Natural killer cell (primary cell): ENCODE measurements around the gene CORO2B. TPM values are rescaled to one million over a fixed set of nuclear protein-coding genes. Genes with fewer than 3 reads are reported as not detected.

Experiments
- ATAC-seq, 3 donors: fragments of 150-1000 bp in 2 of 3; fragments of 200-7000 bp in 1 of 3; cut with Tn5 transposase; 1 replicate in 1 of 3; 2 replicates in 2 of 3; pipeline ENCODE4 v1.10.0; 2021; ENCODE audit warnings: mild to moderate bottlenecking in 2 of 3, moderate library complexity in 2 of 3
- DNase-seq, 2 donors: peaks; one replicate each; pipeline versions ENCODE4 v3.0.0 to v3.0.0-alpha.2; 2013 to 2021; ENCODE audit warnings: mixed read lengths in 1 of 2
- H3K27ac ChIP-seq: one replicate; pipeline ENCODE4 v1.5.1; 2013; ENCODE audit warnings: mild to moderate bottlenecking, low read length
- H3K27me3 ChIP-seq: one replicate; pipeline ENCODE4 v1.6.1; 2013; ENCODE audit warnings: low read length; ENCODE audit not compliant: control insufficient read depth, insufficient read depth
- H3K36me3 ChIP-seq: one replicate; pipeline ENCODE4 v1.6.1; 2013; ENCODE audit warnings: low read length; ENCODE audit not compliant: control insufficient read depth, insufficient read depth
- H3K4me1 ChIP-seq: one replicate; pipeline ENCODE4 v1.6.1; 2013; ENCODE audit warnings: low read length; ENCODE audit not compliant: control insufficient read depth, insufficient read depth
- H3K4me3 ChIP-seq: one replicate; pipeline ENCODE4 v1.5.1; 2013; ENCODE audit warnings: low read length
- H3K9me3 ChIP-seq: one replicate; pipeline ENCODE4 v1.6.1; 2013; ENCODE audit warnings: low read length; ENCODE audit not compliant: control insufficient read depth, insufficient read depth
- H3K27ac Mint-ChIP-seq, 2 donors: one replicate each; pipeline ENCODE4 v1.8.0; 2022; ENCODE audit warnings: mild to moderate bottlenecking in 2 of 2, mixed read lengths in 2 of 2, moderate library complexity in 1 of 2
- H3K27me3 Mint-ChIP-seq, 2 donors: one replicate each; pipeline ENCODE4 v1.8.0; 2022; ENCODE audit warnings: low read depth in 2 of 2, mixed read lengths in 2 of 2
- H3K36me3 Mint-ChIP-seq: one replicate; pipeline ENCODE4 v1.8.0; 2022; ENCODE audit warnings: mixed read lengths
- H3K4me1 Mint-ChIP-seq, 2 donors: one replicate each; pipeline ENCODE4 v1.8.0; 2022; ENCODE audit warnings: mixed read lengths in 2 of 2
- H3K4me3 Mint-ChIP-seq: one replicate; pipeline ENCODE4 v1.8.0; 2022; ENCODE audit warnings: mild to moderate bottlenecking, moderate library complexity, mixed read lengths
- H3K9me3 Mint-ChIP-seq, 2 donors: one replicate each; pipeline ENCODE4 v1.8.0; 2022; ENCODE audit warnings: mixed read lengths in 2 of 2
- CTCF ChIP-seq: fragments of 200-600 bp; IDR thresholded peaks from one replicate; pipeline ENCODE4 v1.8.0; 2022; ENCODE audit warnings: antibody characterized with exemption
- whole genome bisulfite sequencing: methylation state at CpG from one replicate; pipeline ENCODE4 v1.1.7; 2013; ENCODE audit warnings: missing lambda C conversion rate; ENCODE audit not compliant: insufficient coverage; 5-methylcytosine and 5-hydroxymethylcytosine counted together
- intact Hi-C: fragments of 100-400 bp; cut with micrococcal nuclease; formaldehyde crosslinking; loops from one replicate; pipeline ENCODE4 v1.14.2; 2022
- total RNA-seq, 4 donors: library from RNA; stranded (reverse); fragments of 120-200 nt in 1 of 4; gene quantifications; one replicate each; pipeline versions ENCODE4 v1.2.3 to v1.2.4, GENCODE V29; 2013 to 2022

Gene CORO2B
- total RNA-seq, 3 donors from 2014 or later (not counting 1 experiment from before 2014, with no cell fraction given) = 0.13 TPM; not detected in 2

GRCh38 chr15:68542348-68542747 is 36.4 kb upstream of the CORO2B start:
- Mint-ChIP-seq H3K9me3 (no peaks in the 10 kb centered on the region), H3K4me1 (no peaks in the 10 kb centered on the region), H3K4me3 (no peak overlapping the region), H3K36me3 (no peaks in the 10 kb centered on the region), H3K27ac (no peak overlapping the region), H3K27me3 (peaks cover 5 to 29% of the 10 kb centered on the region in 2 donors)
- Histone ChIP-seq H3K4me3 (no peak overlapping the region), H3K4me1 (no peaks in the 10 kb centered on the region), H3K9me3 (no peaks in the 10 kb centered on the region), H3K27me3 (no peaks in the 10 kb centered on the region), H3K36me3 (no peaks in the 10 kb centered on the region), H3K27ac (no peak overlapping the region)
- intact Hi-C loops = no loop called here
- DNase-seq = no peak
- WGBS = 69% methylated on average over 1 of the region's 1 CpG
- no peak for ATAC-seq
- no peak for TF ChIP-seq CTCF

GRCh38 chr15:68542771-68543164 is 36.0 kb upstream of the CORO2B start:
- peaks cover 5 to 29% of the 10 kb centered on the region in 2 donors for H3K27me3 Mint-ChIP-seq
- H3K9me3 ChIP-seq = no peaks in the 10 kb centered on the region
- no peak for DNase-seq
- no peaks in the 10 kb centered on the region for H3K4me1 ChIP-seq
- TF ChIP-seq CTCF = no peak
- WGBS = 90% methylated on average over 4 of the region's 4 CpGs
- H3K27ac Mint-ChIP-seq = no peak overlapping the region
- H3K9me3 Mint-ChIP-seq = no peaks in the 10 kb centered on the region
- H3K27ac ChIP-seq = no peak overlapping the region
- ATAC-seq = no peak
- no peak overlapping the region for H3K4me3 Mint-ChIP-seq
- H3K4me3 ChIP-seq = no peak overlapping the region
- no peaks in the 10 kb centered on the region for H3K4me1 Mint-ChIP-seq
- H3K36me3 ChIP-seq = no peaks in the 10 kb centered on the region
- no peaks in the 10 kb centered on the region for H3K36me3 Mint-ChIP-seq
- intact Hi-C loops = no loop called here
- H3K27me3 ChIP-seq = no peaks in the 10 kb centered on the region

GRCh38 chr15:68543165-68544008 is 35.4 kb upstream of the CORO2B start:
- H3K27me3 ChIP-seq = no peaks in the 10 kb centered on the region
- H3K36me3 ChIP-seq = no peaks in the 10 kb centered on the region
- no peaks in the 10 kb centered on the region for H3K9me3 ChIP-seq
- no peak for TF ChIP-seq CTCF
- intact Hi-C loops = no loop called here
- no peak overlapping the region for H3K27ac Mint-ChIP-seq
- no peak for DNase-seq
- no peaks in the 10 kb centered on the region for H3K9me3 Mint-ChIP-seq
- H3K36me3 Mint-ChIP-seq = no peaks in the 10 kb centered on the region
- H3K4me1 Mint-ChIP-seq = no peaks in the 10 kb centered on the region
- peaks cover 5 to 29% of the 10 kb centered on the region in 2 donors for H3K27me3 Mint-ChIP-seq
- no peaks in the 10 kb centered on the region for H3K4me1 ChIP-seq
- WGBS = 85% methylated on average over 8 of the region's 8 CpGs
- no peak overlapping the region for H3K4me3 Mint-ChIP-seq
- H3K27ac ChIP-seq = no peak overlapping the region
- no peak overlapping the region for H3K4me3 ChIP-seq
- no peak for ATAC-seq

- Histone ChIP-seq H3K4me3 (no peak overlapping the region), H3K36me3 (no peaks in the 10 kb centered on the region), H3K27ac (no peak overlapping the region), H3K4me1 (no peaks in the 10 kb centered on the region), H3K9me3 (no peaks in the 10 kb centered on the region), H3K27me3 (no peaks in the 10 kb centered on the region)
- no peaks in the 10 kb centered on the region for H3K9me3 Mint-ChIP-seq
- H3K27ac Mint-ChIP-seq = no peak overlapping the region
- no peaks in the 10 kb centered on the region for H3K36me3 Mint-ChIP-seq
- no peak overlapping the region for H3K4me3 Mint-ChIP-seq
- intact Hi-C loops = no loop called here
- H3K27me3 Mint-ChIP-seq = peaks cover 8 to 19% of the 10 kb centered on the region in 2 donors
- no peak for TF ChIP-seq CTCF
- 89% methylated on average over 2 of the region's 2 CpGs for WGBS
- DNase-seq = no peak
- H3K4me1 Mint-ChIP-seq = no peaks in the 10 kb centered on the region
- no peak for ATAC-seq
Observed at GRCh38 chr15:68546318-68546717, 32.5 kb upstream of the CORO2B start.
